Skeletal muscle cell (primary cell): Measurements from ENCODE around the gene MED10.

Experiments
- DNase-seq: peaks from one replicate; pipeline ENCODE4 v3.0.0-alpha.2; 2010; ENCODE audit warnings: low read depth
- H3K4me3 ChIP-seq: 2 replicates; pipeline ENCODE4 v1.5.1; 2011; ENCODE audit warnings: low read depth, mild to moderate bottlenecking, control low read depth, low read length, moderate library complexity

The MED10 gene

GRCh38 chr5:6401410-6401809, 23.1 kb upstream of the MED10 start:
- H3K4me3 ChIP-seq, result no peak overlapping the region
- no peak for DNase-seq

- no peak overlapping the region for H3K4me3 ChIP-seq
- DNase-seq, result peak; percentile 23
These were observed 21.9 kb upstream of the MED10 start for GRCh38 chr5:6399980-6400910.

DNA sequence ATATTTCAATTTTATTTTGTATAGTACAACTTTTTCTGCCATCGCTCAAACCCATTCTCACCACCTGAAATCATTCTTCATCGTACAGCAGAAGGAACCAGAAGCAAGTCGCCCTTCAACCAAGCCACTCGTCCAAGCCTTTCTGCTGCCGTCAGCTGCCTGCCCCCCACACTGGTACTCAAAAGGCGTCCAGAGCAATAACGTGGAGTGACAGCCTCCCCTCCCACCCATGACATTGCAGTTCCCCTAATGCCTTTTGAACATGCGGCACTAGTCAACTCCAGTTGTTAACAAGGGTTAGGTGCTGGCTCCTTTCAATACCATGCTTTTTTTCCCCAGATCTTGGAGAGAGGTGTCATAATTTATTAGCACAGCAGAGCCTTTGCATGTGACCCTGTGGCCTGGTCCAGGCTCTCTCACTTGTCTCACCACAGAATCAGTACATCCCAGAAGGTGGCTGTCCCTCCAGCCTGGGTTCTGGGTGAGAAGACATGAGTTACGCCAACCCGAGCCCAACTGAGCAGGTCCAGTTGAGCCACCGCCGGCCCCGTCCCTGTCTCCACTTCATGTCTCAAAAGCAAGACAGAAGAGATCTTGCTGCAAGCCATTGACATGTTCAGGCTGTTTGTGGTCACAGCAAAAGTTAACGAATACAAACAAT, 20.4 kb upstream of the MED10 start:
- H3K4me3 ChIP-seq, result no peak overlapping the region
- no peak for DNase-seq

DNA sequence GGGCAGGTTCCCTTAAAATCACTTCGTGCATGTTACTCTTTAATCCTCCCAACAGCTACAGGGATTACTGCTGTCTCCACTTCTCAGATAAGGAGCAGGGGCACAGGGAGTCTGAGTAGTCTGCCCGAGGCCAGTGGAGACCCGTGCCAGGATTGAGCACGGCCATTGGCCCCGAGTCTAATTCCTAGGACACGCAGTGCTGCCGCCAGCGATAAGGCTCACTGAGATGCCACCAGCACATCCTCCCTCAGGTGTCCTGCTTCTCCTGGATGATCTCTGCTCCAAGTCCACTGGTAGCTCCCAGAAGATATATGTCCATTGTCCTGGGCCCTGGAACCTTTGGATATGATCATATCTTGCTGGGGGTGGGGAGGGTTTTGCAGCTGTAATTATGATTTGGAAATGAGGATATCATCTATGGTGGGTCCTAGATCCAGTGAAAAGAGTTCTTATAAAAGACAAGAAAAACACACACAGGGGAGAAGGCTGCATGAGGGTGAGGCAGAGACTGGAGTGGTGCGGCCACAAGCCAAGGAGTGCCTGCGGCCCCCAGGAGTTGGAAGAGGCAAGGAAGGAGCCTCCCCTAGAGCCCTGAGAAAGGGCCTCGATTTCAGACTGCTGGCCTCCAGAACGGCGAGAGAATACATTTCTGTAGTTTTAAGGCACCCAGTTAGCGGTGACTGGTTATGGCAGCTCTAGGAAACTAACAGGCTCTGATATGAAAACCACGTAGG, 19.4 kb upstream of the MED10 start:
- no peak overlapping the region for H3K4me3 ChIP-seq
- DNase-seq, result no peak

GRCh38 chr5:6396836-6397535, 18.6 kb upstream of the MED10 start:
- DNase-seq, result no peak
- H3K4me3 ChIP-seq, result no peak overlapping the region

DNA sequence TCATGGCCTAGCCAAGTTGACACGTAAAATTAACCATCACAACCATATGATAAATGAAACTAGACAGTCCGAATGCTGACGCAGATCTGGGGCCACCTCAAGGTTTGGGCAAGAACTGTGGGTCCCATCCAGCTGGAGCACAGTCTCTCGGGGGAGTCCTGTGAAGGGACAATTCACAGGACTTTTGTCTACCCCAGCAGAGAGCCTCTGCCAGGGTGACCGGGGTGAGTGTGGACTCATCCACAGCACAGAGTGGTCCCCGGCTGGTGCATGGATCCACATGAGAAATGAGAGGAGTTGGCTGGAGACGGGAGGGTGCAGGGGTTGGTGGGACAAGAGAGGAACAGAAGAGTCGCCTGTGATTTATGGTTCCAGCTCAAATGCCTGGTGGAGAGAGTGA, 17.7 kb upstream of the MED10 start:
- DNase-seq, result no peak
- H3K4me3 ChIP-seq, result no peak overlapping the region

GRCh38 chr5:6395621-6396020, 17.3 kb upstream of the MED10 start:
- H3K4me3 ChIP-seq, result no peak overlapping the region
- DNase-seq, result no peak

- H3K4me3 ChIP-seq, result no peak overlapping the region
- no peak for DNase-seq
These were observed 16.7 kb upstream of the MED10 start for GRCh38 chr5:6395102-6395445.

- no peak for DNase-seq
- no peak overlapping the region for H3K4me3 ChIP-seq
These were observed 16.2 kb upstream of the MED10 start for GRCh38 chr5:6394429-6395101.

DNA sequence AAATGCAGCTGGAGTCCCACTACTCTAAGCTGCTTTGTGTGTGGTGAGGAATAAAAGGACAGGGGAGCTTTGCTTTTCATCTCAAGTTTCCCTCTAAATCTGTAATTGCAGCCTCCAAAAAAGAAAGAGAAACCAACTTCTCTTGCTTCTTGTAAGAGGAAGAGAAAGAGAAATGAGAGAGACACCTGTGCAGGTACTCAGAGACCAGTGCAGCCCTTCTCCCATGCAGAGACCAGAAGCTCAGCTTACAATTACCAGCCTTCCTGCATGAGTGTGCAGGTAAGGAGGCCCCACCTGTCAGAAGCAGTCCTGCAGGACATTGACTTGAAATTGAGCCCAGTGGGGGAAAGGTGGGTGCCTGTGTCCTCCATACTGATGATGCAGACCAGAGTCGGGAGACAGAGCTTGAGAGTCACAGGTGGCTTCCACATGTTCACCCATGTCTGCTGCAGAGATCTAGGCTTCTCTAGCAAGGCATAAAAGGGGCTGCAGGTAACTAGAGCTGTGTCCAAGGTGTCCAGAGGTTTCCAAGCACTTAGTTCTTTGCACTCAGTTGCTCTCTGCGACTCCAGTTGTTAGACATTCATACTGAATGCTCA, 15.3 kb upstream of the MED10 start:
- H3K4me3 ChIP-seq, result no peak overlapping the region
- DNase-seq, result no peak

- no peak overlapping the region for H3K4me3 ChIP-seq
- DNase-seq, result no peak
These were observed 14.2 kb upstream of the MED10 start for GRCh38 chr5:6392561-6392960.

DNA sequence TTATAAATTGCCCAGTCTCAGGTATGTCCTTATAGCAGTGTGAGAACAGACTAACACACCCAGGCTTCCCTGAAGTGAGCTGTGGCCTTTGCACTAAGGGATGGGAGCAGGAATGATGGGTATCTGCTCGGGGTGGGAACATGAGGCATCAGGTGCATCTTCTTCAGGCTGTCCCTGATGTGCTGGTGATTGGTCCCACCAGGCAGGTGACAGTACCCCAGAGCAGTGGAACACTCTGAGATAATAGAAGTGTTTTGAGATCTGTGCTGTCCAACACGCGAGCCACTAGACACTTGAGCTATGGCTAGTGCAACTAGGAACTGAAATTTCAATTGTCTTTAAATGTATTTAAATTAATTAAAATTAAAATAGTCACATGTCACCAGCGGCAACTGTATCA, 12.8 kb upstream of the MED10 start:
- no peak for DNase-seq
- no peak overlapping the region for H3K4me3 ChIP-seq

DNA sequence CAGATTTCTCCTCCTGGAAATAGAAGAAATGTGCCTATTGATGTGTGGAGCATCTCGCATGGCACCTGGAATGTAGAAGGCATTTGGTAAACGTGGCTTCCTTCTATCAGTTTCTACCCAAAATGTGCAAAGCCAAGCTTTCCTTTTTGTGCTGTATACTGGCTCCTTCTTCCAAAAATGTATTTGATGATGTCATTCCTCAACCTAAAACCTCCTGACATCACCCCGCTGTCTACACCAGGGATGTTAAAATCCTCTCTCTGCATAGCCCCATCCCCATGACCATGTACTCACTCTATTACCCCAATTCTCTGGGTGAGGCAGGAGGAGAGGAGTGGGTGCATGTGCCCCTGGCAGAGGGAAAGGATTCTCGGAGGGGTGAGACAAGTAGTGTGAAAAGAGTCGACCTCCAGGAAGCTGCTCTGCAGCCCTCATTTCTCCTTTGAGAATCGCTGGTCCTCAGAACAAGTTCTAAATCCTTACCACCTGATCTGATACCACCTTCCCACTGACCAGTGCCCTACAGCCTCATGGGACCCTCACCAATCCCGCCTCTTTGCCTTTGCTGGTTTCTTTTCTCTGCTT, 11.7 kb upstream of the MED10 start:
- DNase-seq, result no peak

DNA sequence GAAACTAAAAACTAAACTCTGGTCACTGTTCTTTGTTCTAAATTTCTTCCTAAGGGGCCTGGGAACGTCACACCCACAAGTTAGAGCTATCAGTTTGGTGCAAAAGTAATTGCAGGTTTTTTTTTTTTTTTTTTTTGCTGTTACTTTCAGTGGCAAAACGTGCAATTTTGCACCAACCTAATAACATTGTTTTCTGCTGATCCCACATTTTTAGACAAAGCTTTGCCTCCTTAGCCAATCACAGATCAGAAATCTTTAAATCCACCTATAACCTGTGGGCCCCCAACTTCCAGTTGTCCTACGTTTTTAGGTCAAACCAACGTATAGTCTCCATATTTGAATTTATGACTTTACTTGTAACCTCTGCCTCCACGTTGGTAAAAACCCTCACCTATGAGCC, 11.1 kb upstream of the MED10 start:
- no peak overlapping the region for H3K4me3 ChIP-seq
- no peak for DNase-seq

More for the DNA sequence above, 11.7 kb upstream of the MED10 start:
- H3K4me3 ChIP-seq, result no peak overlapping the region

DNA sequence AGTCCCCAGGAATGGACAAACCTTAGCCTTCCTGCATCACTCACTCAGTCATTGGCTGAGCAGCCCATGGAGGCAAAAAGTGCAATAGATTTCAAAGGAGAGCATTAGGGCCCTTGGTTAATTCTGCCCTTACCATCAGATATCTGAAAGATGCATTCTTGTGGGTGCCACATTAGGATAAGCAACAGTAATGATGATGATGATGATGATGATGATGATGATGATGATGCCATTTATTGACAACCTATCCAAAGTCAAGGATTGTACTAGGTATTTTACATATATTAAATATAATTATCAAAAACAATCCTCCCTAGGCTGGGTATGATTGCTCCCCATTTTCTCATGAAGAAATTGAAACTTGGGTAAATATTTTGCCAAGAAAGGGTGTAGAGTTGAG, 9.6 kb upstream of the MED10 start:
- no peak overlapping the region for H3K4me3 ChIP-seq
- DNase-seq, result no peak

DNA sequence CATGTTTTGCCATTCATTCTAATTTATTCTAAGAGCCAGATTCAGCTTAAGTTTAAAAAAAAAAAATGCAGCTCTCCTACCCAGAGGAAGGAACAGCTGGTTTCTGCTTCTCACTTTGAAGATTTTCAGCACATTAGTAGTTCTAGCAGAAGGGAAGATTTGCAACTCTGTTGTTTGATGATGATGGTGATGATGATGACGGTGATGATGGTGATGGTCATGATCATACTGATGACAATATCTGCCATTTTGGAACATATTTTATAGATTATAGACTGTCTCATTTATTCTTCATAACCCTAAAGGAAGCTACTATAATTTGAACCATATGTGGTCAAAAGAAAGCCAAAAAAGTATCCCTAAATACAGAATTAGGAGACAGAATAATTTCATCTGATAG, 7.9 kb upstream of the MED10 start:
- no peak for DNase-seq
- no peak overlapping the region for H3K4me3 ChIP-seq

DNA sequence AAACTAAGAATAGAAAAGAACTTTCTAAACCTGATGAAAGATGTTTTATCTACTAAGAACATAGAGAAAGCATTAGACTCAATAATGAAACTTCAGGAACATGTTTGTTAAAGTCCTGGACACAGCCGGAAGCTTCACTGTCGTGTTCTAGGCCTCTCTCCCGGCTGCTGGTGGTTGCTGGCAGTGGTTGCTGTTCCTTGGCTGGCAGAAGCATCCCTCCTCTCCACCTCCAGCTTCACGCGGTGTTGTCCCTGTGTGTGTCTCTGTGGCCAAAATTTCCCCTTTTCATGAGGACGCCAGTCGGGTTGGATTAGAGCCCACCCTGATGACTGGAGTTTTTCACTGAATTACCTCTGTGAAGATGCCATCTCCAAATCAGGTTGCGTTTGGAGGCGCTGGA, 6.5 kb upstream of the MED10 start:
- DNase-seq, result no peak
- no peak overlapping the region for H3K4me3 ChIP-seq

DNA sequence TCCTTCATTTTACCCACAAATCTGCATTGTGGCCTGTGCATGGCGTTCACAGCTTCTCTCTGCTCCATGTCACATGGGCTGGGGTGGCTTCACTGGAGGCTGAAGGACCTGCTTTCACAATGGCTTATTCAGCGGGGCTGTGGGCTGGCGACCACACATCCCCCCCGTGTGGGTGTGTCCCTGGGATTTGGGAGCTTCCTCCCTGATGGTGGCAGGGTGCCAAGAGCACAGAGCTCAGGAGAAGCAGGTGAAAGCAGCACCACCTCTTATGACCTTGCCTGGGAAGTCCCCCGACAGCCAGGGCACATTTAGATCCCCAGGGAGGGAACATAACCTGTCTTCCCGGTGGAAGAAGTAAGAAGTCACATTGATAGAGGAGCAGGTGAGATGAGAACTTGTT, 5.0 kb upstream of the MED10 start:
- no peak for DNase-seq
- H3K4me3 ChIP-seq, result no peak overlapping the region

DNA sequence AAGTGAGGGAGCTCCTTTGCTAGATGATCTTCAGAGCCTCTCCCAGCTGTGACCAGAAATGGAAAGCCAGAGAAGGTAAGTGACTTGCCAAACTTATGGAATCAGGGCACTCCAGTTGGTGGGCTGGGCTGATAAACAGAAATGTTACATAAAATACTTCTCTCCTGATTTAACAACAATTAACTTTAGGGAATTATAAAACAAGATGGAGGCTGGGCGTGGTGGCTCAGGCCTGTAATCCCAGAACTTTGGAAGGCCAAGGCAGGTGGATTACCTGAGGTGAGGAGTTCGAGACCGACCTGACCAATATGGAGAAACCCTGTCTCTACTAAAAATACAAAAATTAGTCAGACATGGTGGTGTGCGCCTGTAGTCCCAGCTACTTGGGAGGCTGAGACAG, 899 bp upstream of the MED10 start:
- H3K4me3 ChIP-seq, result peak overlapping the region; percentile 94
- DNase-seq, result no peak
